Activated naive CD8-positive, alpha-beta T cell (primary cell): ENCODE measurements around the gene KLHL13.
"Not testable (repeated sequence)": the region's sequence is repeated elsewhere in the genome, so short reads cannot be mapped to it uniquely, and the experiment has no call there.

Experiments
- H3K27ac Mint-ChIP-seq: one replicate; pipeline ENCODE4 v1.8.0; 2021; ENCODE audit warnings: mixed read lengths
- H3K27me3 Mint-ChIP-seq: one replicate; pipeline ENCODE4 v1.8.0; 2021; ENCODE audit warnings: mixed read lengths
- H3K36me3 Mint-ChIP-seq: one replicate; pipeline ENCODE4 v1.8.0; 2021; ENCODE audit warnings: mixed read lengths
- H3K4me1 Mint-ChIP-seq: one replicate; pipeline ENCODE4 v1.8.0; 2021; ENCODE audit warnings: low read depth, mixed read lengths
- H3K4me3 Mint-ChIP-seq: one replicate; pipeline ENCODE4 v1.8.0; 2021; ENCODE audit warnings: mild to moderate bottlenecking, mixed read lengths
- H3K9me3 Mint-ChIP-seq: one replicate; pipeline ENCODE4 v1.8.0; 2021; ENCODE audit warnings: low read depth, mixed read lengths

The KLHL13 gene

DNA sequence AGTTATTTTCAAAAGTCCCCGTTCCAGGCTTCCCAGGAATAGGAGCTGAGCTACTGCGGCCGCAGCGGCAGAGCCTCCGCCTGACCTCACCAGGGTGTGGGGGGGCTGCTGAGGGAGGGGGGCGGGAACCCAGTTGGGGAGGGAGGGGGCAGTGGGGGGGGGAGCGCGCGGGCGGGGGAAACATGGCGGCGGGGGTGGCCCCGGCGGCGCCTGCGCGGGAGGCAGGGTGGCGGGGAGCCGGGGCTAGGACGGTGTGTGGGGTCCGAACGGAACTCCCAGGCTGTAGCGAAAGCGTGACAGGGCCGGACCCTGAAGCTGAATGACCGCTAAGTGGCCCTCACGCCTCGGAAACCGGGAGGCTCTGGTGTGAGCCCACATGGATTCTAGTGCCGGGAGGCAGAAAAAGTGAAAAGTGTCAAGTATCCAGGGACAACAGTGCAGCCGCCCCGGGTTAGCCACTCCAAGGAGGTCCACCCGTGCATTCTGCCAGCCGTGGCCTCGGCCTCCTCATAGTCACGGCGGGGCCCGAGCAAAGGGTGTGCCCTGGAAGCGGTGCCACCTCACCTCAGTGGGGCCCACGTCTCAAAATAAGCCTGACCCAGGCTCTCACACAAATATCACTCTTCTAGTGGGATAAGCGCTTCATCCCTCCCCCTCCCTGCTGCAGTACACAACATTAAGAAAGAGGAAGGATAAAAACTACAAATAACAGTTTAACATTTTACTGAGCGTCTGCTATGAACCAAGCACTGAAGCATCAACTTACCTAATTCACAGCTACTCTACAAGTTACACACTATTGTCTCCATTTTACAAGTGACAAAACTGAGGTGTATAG, at the start of gene KLHL13:
Gene KLHL13 (minus strand): TSS at position 98 of the 838 bp plus-strand sequence. CDS start 88,337 bp downstream, outside the sequence.
- Mint-ChIP-seq H3K4me3 (peak within 1 kb of the TSS; percentile 80), H3K27ac (peak within 1 kb of the TSS; percentile 72), H3K4me1 (peaks cover 10% of the 10 kb centered on the region), H3K27me3 (peaks cover 5% of the 10 kb centered on the region), H3K9me3 (no peaks in the 10 kb centered on the region), H3K36me3 (no peaks in the 10 kb centered on the region)

GRCh38 chrX:118164138-118164537, 47.5 kb upstream of the KLHL13 start:
- Mint-ChIP-seq H3K9me3 (no peaks in the 10 kb centered on the region), H3K27ac (no peak overlapping the region), H3K27me3 (no peaks in the 10 kb centered on the region), H3K4me1 (no peaks in the 10 kb centered on the region), H3K36me3 (no peaks in the 10 kb centered on the region), H3K4me3 (no peak overlapping the region)

DNA sequence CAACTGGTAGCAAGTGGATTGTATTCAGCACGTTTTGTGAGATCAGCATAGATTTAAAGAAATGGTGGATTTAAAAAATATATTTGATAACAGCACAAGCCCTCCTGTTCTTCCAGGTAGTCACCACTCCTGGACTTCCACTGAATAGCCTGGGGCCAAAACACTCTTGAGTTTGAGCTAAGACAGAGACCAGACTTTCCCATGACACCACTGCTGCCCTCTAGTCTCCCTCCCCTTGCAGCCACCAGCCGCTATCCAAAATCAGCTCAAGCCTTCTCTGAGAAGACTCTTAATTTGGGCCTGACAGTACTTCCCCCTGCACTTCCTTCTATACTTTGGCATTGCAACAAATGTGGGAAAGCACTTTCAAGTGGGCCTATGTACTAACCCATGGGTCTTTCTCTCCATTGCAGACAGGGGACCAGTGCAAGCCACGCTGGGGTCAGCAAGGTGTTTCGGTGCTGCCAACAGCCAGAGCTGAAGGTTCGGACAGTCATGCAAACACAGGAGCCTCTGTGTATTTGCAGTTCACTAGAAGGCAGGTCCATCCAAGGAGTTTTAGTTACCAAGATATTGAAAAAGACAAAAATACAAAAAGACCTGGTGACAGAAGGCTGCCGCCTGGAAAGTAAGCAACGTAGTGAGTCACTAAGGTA, 40.5 kb upstream of the KLHL13 start:
- no peaks in the 10 kb centered on the region for H3K9me3 Mint-ChIP-seq
- no peaks in the 10 kb centered on the region for H3K36me3 Mint-ChIP-seq
- no peak overlapping the region for H3K27ac Mint-ChIP-seq
- H3K27me3 Mint-ChIP-seq: no peaks in the 10 kb centered on the region
- H3K4me3 Mint-ChIP-seq: no peak overlapping the region
- no peaks in the 10 kb centered on the region for H3K4me1 Mint-ChIP-seq

DNA sequence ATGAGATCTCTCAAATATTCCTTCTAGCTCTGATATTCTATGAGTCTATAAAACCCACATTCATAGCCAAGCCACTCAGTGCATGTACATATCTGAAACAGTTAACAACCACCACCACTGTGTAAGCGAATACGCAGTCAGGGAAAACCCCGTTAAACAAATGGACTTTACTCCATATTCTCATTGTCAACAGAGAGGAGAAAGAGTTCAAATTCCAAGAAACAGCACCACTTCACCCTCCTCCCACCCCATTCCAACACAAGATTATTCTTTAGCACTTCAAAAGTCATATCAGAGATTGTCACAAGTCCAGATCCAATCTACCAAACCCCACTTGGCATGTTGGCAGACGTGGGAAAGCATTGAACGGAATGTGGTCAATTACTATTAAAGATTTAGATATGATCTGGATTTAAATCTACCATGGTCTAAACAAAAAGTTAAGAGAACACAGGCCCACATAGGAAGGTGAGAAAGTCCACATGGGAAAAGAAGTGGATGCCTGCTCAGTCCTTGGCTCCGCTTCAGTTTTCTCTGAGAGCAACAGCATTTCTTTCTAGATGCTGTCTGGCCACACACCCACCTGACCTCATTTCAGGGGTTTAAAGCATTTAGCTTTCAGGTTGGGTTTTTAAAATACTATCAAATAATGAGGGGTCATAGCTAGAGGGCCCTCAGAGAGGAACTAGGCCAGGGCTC, 39.8 kb upstream of the KLHL13 start:
- no peaks in the 10 kb centered on the region for H3K27me3 Mint-ChIP-seq
- H3K4me1 Mint-ChIP-seq: no peaks in the 10 kb centered on the region
- no peaks in the 10 kb centered on the region for H3K9me3 Mint-ChIP-seq
- H3K27ac Mint-ChIP-seq: no peak overlapping the region
- no peaks in the 10 kb centered on the region for H3K36me3 Mint-ChIP-seq
- no peak overlapping the region for H3K4me3 Mint-ChIP-seq

DNA sequence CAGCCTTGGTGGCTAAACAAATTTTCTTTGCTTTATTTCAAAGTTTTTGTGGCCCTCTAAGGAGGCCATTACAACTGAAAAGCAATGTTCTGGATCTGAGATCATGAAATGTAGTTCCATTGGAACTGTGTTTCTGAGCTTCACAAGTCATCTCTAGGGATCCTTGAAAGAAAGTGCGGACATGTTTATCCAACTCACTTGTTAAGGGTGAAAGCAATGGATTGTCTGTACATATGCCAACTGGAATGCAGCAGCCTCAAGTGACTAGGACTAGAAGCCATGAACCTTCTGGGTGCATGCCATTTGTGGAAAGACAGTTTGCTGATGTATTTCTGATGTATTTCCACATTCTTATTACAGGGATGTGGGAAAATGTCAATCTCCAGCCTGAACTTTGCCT, 36.7 kb upstream of the KLHL13 start:
- Mint-ChIP-seq H3K4me1 (no peaks in the 10 kb centered on the region), H3K9me3 (no peaks in the 10 kb centered on the region), H3K36me3 (no peaks in the 10 kb centered on the region), H3K27ac (no peak overlapping the region), H3K27me3 (no peaks in the 10 kb centered on the region), H3K4me3 (no peak overlapping the region)

GRCh38 chrX:118152721-118153120, 36.1 kb upstream of the KLHL13 start:
- no peaks in the 10 kb centered on the region for H3K27me3 Mint-ChIP-seq
- H3K36me3 Mint-ChIP-seq: no peaks in the 10 kb centered on the region
- H3K27ac Mint-ChIP-seq: no peak overlapping the region
- no peaks in the 10 kb centered on the region for H3K4me1 Mint-ChIP-seq
- no peaks in the 10 kb centered on the region for H3K9me3 Mint-ChIP-seq
- H3K4me3 Mint-ChIP-seq: no peak overlapping the region

DNA sequence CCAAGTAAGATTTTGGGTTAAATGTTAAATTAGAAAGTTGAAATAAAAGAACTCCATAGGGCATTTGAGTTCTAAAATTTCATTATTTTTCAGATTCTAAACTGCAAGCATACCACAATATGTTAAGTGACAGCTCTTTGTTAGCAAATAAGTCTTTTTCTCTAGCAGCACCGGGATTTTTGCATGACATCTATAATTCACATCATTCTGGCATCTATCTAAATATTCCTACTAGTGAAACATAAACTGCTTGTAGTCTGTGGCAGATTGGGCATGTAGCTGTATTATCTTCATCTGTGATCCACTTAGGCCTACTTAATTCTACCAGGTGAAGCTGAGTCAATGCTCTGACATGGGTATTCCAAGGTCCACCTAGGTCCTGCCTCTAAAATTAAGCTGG, 32.1 kb upstream of the KLHL13 start:
- Mint-ChIP-seq H3K27me3 (no peaks in the 10 kb centered on the region), H3K27ac (no peak overlapping the region), H3K9me3 (no peaks in the 10 kb centered on the region), H3K4me1 (no peaks in the 10 kb centered on the region), H3K36me3 (no peaks in the 10 kb centered on the region), H3K4me3 (no peak overlapping the region)

GRCh38 chrX:118147771-118148170, 31.2 kb upstream of the KLHL13 start:
- not testable (repeated sequence) for H3K4me1 Mint-ChIP-seq, H3K9me3 Mint-ChIP-seq, H3K27me3 Mint-ChIP-seq, H3K27ac Mint-ChIP-seq, H3K4me3 Mint-ChIP-seq, H3K36me3 Mint-ChIP-seq

- Mint-ChIP-seq H3K27me3 (no peaks in the 10 kb centered on the region), H3K4me3 (no peak overlapping the region), H3K4me1 (no peaks in the 10 kb centered on the region), H3K36me3 (no peaks in the 10 kb centered on the region), H3K27ac (no peak overlapping the region), H3K9me3 (no peaks in the 10 kb centered on the region)
Measured at GRCh38 chrX:118143578-118143977, 27.0 kb upstream of the KLHL13 start.

DNA sequence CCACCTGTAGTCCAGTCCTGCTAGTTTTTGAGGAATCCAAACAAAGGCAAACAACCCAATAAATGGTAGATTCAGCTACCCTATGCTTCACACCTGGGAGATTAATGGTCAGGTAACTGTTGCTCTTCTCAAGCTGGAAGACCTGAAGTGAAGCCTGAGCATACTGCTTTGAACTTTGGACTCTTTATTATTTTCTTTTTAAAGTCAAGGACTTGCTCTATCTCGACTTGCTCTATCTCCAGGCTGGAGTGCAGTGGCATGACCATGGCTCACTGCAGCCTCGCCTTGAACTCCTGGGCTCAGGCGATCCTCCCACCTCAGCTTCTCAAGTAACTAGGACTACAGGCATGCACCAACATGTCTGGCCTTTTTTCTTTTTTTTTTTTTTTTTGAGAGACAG, 14.7 kb upstream of the KLHL13 start:
- H3K36me3 Mint-ChIP-seq: no peaks in the 10 kb centered on the region
- no peak overlapping the region for H3K27ac Mint-ChIP-seq
- H3K27me3 Mint-ChIP-seq: no peaks in the 10 kb centered on the region
- H3K9me3 Mint-ChIP-seq: no peaks in the 10 kb centered on the region
- no peak overlapping the region for H3K4me3 Mint-ChIP-seq
- H3K4me1 Mint-ChIP-seq: no peaks in the 10 kb centered on the region

DNA sequence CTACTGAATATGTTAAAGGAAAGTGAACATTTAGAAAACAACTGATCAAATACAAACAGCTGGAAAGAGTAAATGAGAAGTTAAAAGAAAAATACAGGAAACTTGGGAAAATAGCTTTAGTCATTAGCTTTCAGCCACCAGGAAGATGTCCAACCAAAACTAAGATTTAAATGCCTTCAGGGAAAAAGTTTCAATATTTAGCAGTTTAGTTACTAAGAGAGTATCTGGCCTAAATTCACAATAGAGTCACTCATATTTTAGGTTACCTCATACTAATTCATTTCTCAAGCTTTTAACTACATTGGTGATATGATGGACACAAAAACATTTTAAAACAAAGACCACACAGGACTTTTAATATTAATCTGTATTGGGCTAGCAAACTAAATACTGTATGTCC, 13.1 kb upstream of the KLHL13 start:
- H3K27me3 Mint-ChIP-seq: no peaks in the 10 kb centered on the region
- H3K27ac Mint-ChIP-seq: no peak overlapping the region
- H3K4me3 Mint-ChIP-seq: no peak overlapping the region
- H3K4me1 Mint-ChIP-seq: peaks cover 3% of the 10 kb centered on the region
- no peaks in the 10 kb centered on the region for H3K36me3 Mint-ChIP-seq
- no peaks in the 10 kb centered on the region for H3K9me3 Mint-ChIP-seq

DNA sequence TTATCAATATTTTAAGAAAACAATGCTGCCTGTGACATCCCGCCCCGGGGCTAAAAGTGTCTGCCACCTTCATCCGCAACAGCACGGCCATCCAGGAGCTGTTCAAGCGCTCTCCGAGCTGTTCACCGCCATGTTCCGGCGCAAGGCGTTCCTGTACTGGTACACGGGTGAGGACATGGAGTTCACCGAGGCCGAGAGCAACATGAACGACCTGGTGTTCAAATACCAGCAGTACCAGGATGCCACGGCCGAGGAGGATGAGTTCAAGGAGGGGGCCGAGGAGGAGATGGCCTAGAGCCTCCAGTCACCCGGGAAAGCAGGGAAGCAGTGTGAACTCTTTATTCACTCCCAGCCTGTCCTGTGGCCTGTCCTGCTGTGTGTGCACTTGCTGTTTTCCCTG, 12.1 kb upstream of the KLHL13 start:
- Mint-ChIP-seq H3K4me3 (no peak overlapping the region), H3K4me1 (peaks cover 3% of the 10 kb centered on the region), H3K36me3 (no peaks in the 10 kb centered on the region), H3K27me3 (no peaks in the 10 kb centered on the region), H3K9me3 (no peaks in the 10 kb centered on the region), H3K27ac (no peak overlapping the region)

- peaks cover 3% of the 10 kb centered on the region for H3K4me1 Mint-ChIP-seq
- no peaks in the 10 kb centered on the region for H3K36me3 Mint-ChIP-seq
- no peaks in the 10 kb centered on the region for H3K9me3 Mint-ChIP-seq
- H3K27me3 Mint-ChIP-seq: no peaks in the 10 kb centered on the region
- no peak overlapping the region for H3K4me3 Mint-ChIP-seq
- H3K27ac Mint-ChIP-seq: no peak overlapping the region
Measured at GRCh38 chrX:118126286-118126685, 9.7 kb upstream of the KLHL13 start.

DNA sequence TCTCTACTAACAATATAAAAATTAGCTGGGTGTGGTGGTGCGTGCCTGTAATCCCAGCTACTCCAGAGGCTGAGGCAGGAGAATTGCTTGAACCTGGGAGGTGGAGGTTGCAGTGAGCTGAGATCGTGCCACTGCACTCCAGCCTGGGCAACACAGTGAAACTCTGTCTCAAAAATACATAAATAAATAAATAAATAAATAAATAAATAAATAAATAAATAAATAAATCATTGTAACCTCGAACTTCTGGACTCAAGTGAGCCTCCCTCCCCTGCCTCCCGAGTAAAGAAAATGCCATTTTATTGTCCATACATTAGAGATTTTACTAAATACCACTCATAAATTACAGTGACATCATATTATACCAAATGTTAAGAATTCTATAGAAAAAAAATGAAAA, 7.6 kb upstream of the KLHL13 start:
- H3K4me3 Mint-ChIP-seq, H3K9me3 Mint-ChIP-seq, H3K36me3 Mint-ChIP-seq, H3K27me3 Mint-ChIP-seq, H3K27ac Mint-ChIP-seq, H3K4me1 Mint-ChIP-seq: not testable (repeated sequence)

- peaks cover 10% of the 10 kb centered on the region for H3K4me1 Mint-ChIP-seq
- H3K4me3 Mint-ChIP-seq: peak overlapping the region; percentile 78
- peaks cover 5% of the 10 kb centered on the region for H3K27me3 Mint-ChIP-seq
- H3K27ac Mint-ChIP-seq: no peak overlapping the region
- no peaks in the 10 kb centered on the region for H3K36me3 Mint-ChIP-seq
- no peaks in the 10 kb centered on the region for H3K9me3 Mint-ChIP-seq
Measured at GRCh38 chrX:118117741-118118140, 1.1 kb upstream of the KLHL13 start.
